Activated T-cell treated with anti-CD3 and anti-CD28 coated beads for 48 hours (primary cell): ENCODE measurements around the gene FAM227B.
"Not testable (repeated sequence)": the region's sequence is repeated elsewhere in the genome, so short reads cannot be mapped to it uniquely, and the experiment has no call there.

Experiments used
- DNase-seq: peaks from one replicate; pipeline ENCODE4 v3.0.0-alpha.2; 2020; ENCODE audit warnings: low read depth

Gene FAM227B

GRCh38 chr15:49370782-49371181 lies 249.8 kb downstream of the FAM227B start:
- no peak for DNase-seq

- DNase-seq: no peak
Measured at GRCh38 chr15:49366496-49366895, 254.1 kb downstream of the FAM227B start.

- DNase-seq: no peak
Measured at GRCh38 chr15:49361370-49361769, 259.2 kb downstream of the FAM227B start.

DNA sequence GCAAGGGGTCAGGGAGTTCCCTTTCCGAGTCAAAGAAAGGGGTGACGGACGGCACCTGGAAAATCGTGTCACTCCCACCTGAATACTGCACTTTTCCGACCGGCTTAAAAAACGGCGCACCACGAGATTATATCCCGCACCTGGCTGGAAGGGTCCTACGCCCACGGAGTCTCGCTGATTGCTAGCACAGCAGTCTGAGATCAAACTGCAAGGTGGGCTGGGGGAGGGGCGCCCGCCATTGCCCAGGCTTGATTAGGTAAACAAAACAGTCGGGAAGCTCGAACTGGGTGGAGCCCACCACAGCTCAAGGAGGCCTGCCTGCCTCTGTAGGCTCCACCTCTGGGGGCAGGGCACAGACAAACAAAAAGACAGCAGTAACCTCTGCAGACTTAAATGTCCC lies 266.2 kb downstream of the FAM227B start:
- DNase-seq: not testable (repeated sequence)

DNA sequence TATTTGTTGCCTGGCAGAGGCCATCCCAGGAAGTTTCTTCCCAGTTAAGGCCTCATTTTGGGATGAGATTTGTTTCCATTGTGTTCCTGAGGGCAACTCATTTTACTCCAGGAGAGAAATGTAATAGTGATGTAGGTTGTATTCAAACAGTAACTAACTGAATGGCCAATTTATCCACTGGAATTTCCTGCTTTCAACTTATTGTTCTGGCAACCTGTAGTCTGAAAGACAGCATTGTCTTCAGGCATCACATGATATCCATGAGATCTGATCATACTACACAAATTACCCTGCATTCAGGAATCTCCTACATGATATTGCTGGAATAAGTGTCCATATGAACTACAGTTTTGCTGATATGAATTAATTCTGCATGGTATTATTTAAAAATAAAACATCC lies 277.1 kb downstream of the FAM227B start:
- DNase-seq: no peak

DNA sequence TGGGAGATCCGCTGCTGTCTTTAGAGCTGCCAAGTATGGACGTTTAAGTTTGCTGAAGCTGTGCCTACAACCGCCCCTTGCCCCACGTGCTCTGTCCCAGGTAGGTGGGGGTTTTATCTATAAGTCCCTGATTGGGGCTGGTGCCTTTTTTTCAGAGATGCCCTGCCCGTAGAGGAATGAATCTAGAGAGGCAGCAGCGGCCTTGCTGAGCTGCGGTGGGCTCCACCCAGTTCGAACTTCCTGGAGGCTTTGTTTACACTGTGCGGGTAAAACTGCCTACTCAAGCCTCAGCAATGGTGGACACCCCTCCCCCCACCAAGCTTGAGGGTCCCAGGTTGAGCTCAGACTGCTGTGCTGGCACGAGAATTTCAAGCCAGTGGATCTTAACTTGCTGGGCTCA lies 281.0 kb downstream of the FAM227B start:
- no peak for DNase-seq

DNA sequence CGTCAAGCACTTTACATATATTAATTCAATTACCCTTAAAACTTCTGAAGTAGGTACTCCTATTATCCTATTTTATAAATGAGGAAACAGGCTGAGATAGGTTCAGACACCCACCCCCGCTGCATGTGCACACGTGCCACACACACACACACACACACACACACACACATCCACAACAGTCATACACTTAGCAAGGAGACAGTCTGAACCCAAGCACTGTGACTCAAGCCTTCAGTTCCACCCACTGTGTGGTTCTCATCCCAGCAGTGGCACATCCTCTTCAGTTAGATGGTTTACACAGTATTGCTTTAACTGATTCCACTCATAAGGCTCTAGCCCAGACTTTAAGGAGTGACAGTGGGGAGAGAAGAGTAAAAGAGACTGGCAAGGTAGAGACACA lies 288.7 kb downstream of the FAM227B start:
- no peak for DNase-seq

- DNase-seq: no peak
Measured at GRCh38 chr15:49331442-49331841, 289.2 kb downstream of the FAM227B start.

DNA sequence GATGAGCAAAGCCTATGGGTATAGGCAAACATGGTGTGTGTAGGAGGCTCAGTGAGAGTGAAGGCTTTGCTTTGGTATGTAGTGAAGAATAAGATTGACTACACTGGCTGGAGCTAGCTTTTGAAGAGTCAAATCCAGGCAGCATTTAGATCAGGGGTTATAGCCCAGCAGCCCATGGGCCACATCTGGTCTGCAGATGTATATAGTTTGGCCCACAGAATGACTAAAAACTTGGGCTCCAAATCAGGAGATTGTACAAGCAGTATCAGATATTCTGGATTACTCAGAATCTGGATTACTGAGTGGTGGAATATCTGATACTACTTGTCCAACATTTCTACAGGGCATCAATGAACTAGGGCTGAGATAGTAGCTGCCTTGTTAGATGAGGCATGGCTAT lies 290.5 kb downstream of the FAM227B start:
- no peak for DNase-seq

DNA sequence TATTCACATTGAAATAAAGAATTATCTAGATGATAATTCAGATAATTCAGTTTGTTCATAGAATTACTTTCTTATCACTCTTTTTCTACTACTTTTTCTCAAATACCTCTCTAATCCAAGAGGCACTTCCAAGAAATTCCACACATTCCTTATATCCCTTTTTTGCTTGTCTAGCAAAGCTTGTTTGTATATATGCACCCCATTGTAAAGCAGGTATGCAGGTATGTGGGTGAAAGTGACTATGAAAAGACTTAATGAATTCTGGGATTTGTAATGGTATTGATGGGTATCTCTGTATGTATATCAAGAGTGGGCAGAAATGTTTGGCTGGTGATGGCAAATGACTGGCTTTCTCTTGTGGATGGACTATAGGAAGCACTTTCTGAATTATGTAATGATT lies 291.7 kb downstream of the FAM227B start:
- DNase-seq: no peak

DNA sequence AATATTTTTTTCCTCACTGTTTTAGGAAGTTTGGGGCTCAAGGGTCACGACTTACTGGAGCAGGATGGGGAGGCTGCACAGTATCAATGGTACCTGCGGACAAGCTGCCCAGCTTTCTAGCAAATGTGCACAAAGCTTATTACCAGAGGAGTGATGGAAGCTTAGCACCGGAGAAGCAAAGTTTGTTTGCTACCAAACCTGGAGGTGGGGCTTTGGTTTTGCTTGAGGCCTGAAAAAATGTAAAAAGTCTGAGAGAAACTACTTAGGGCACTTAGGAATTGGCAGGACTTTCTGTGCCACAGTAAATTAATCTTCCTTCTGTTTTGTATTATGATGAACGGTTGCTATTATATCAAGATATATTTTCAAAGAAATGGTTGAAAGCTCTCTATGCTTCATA lies 292.7 kb downstream of the FAM227B start:
- DNase-seq: no peak

DNA sequence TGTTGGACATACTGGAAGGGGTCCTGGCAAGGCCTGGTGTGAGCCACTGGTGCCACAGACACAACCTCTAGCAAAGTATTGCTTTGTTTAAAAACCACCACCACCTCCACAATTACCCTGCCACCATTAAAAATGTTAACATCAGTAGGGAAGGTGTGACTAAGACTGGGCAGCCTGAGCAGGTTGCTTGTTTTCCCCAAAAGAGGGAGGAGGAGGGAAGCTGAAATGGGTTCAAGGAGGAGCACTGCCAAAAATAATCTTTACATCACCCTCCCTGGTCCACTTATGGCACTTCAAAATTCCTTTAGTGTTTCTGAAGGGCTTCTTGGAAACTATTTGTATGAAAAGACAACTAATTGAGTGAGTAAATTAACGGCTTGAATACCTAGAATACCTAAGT lies 297.4 kb downstream of the FAM227B start:
- no peak for DNase-seq

DNA sequence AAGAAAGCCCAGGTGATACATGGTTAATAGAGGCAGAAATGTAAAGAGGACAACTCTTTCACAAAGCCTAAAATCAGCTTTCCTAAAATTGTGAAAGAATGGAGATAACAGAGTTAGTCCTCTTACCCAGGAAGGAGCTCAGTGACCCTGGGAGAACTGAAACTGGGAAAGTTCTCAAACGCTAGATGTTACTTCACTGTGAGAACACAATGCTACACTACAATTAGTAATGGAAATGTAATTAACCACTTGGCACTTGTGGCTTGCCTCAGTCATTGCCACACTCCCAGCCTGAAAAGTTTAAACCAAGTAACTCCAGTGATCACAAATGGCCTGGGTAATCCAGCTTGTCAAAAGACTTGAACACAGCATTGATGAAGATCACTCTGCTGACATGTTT lies 300.3 kb downstream of the FAM227B start:
- no peak for DNase-seq

- no peak for DNase-seq
Measured at GRCh38 chr15:49315391-49315823, 305.2 kb downstream of the FAM227B start.

DNA sequence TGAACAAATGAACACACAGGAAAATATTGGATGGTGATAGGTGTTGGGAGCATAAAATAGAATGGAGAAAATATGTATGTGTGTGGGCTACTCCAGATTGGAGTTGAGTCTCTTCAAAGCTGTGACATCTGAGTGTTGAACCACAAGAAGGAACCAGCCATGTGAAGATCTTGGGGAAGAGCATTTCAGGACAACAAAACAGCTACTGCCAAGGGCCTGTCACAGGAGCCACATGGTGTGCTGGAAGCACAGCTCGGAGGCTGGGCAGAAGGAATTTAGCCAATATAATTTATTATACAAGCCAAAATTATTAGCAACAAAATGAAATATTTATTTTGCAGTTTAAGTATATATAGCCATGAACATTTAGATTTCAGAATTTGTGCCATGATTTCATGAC lies 305.9 kb downstream of the FAM227B start:
- DNase-seq: no peak

- DNase-seq: no peak
Measured at GRCh38 chr15:49313650-49314049, 307.0 kb downstream of the FAM227B start.

DNA sequence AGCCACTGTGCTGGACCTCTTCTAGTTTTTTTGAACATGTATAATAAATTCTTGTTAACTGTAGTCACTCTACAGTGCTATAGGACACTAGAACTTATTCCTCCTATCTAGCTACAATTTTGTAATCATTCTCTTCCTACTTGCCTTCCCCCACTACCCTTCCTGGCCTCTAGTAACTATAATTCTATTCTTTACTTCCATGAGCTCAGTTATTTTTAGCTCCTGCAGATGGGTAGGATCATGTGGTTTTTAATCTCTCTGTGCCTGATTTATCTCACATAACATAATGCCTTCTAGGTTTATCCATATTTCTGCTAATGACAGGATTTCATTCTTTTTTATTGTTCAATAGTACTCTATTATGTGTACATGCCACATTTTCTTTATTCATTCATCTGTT lies 310.7 kb downstream of the FAM227B start:
- no peak for DNase-seq

GRCh38 chr15:49308686-49309085 lies 311.9 kb downstream of the FAM227B start:
- DNase-seq: no peak

- DNase-seq: no peak
Measured at GRCh38 chr15:49306551-49306950, 314.1 kb downstream of the FAM227B start.

- no peak for DNase-seq
Measured at GRCh38 chr15:49303003-49303402, 317.6 kb downstream of the FAM227B start.

DNA sequence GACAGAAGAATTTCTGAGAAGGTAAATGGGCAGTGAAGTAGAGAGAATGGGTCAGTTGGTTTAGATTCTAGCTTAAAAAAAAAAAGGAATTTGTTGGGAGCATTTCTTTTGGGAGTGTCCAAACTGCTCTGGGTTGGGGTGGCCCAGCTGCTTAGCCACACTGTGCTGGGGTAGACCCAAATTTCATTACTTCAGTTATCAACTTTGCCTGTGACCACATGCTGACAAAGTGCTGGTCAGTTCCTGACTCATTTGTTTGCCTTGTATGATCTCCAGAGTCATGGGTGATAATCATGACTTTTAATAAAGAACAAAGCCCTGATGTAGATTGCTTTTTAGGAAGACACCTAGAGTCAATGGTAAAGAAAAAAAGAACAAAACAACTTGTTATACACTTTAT lies 319.1 kb downstream of the FAM227B start:
- no peak for DNase-seq

GRCh38 chr15:49300856-49301255 lies 319.8 kb downstream of the FAM227B start:
- DNase-seq: no peak

DNA sequence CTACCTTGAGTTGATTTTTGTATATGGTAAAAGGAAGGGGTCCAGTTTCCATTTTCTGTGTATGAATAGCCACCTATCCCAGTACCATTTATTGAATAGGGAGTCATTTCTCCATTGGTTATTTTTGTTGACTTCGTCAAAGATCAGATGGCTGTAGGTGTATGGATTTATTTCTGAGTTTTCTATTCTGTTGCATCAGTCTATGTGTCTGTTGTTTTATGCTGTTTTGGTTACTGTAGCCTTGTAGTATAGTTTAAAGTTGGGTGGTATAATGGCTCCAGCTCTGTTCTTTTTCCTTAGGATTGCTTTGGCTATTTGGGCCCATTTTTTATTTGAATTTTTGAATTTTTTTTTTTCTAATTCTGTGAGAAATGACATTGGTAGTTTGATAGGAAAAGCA lies 323.0 kb downstream of the FAM227B start:
- DNase-seq: no peak

DNA sequence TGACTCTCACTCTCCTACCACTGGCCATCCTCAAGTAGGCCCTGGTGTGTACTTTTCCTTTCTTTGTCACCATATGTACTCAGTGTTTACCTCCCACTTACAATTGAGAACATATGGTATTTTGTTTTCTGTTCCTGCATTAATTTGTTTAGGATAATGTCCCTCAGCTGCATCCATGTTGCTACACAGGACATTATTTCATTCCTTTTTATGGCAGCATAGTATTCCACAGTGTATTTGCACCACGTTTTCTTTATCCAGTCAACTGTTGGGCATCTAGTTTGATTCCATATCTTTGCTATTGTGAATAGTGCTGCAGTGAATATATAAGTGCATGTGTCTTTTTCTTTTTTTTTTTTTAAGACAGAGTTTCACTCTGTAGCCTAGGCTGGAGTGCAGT lies 324.4 kb downstream of the FAM227B start:
- DNase-seq: no peak

- no peak for DNase-seq
Measured at GRCh38 chr15:49293941-49294340, 326.7 kb downstream of the FAM227B start.
